ENCODE results near the gene ENHO.

DNA sequence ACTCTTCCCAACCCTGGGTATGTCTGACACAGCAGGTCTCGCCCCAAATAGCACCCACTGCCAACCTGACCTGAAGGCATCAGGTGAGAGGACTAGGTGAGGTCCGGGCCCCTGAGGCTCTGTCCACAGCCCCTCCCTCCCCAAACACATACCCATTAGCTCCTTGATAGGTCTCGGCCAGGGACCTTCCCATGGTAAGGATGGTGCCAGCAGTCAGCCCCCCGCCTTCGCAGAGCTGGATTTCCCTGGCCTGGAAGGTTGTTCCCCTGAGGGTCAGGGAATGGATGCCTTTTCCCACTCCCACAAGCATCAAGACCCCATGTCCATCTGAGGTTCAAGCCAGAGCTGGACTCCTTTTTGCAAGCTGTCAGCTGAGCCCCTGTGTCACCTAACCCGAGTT lies 2.7 kb downstream of the ENHO start:
- TF ChIP-seq POLR2A (IDR thresholded peaks at IDR 0.05; ENCODE audit: low read depth) (no peak), CTCF (IDR thresholded peaks at IDR 0.05) (no peak)

Measured in esophagus muscularis mucosa (tissue), 3 donors.